ES-I3 (cell line): ENCODE data around the gene NTF3.

Experiments
- H3K36me3 ChIP-seq: 2 replicates; pipeline ENCODE4 v1.6.1; 2013; ENCODE audit warnings: mild to moderate bottlenecking, low read length, control low read depth, moderate library complexity; ENCODE audit not compliant: insufficient read depth
- H3K4me1 ChIP-seq: 2 replicates; pipeline ENCODE4 v1.6.1; 2013; ENCODE audit warnings: mild to moderate bottlenecking, control low read depth, low read length; ENCODE audit not compliant: insufficient read depth
- H3K9ac ChIP-seq: 2 replicates; pipeline ENCODE4 v1.6.1; 2013; ENCODE audit warnings: low read depth, mild to moderate bottlenecking, low read length, moderate library complexity
- H3K9me3 ChIP-seq: 2 replicates; pipeline ENCODE4 v1.6.1; 2013; ENCODE audit warnings: mild to moderate bottlenecking, low read length, moderate library complexity; ENCODE audit not compliant: control insufficient read depth, insufficient read depth

The NTF3 gene

DNA sequence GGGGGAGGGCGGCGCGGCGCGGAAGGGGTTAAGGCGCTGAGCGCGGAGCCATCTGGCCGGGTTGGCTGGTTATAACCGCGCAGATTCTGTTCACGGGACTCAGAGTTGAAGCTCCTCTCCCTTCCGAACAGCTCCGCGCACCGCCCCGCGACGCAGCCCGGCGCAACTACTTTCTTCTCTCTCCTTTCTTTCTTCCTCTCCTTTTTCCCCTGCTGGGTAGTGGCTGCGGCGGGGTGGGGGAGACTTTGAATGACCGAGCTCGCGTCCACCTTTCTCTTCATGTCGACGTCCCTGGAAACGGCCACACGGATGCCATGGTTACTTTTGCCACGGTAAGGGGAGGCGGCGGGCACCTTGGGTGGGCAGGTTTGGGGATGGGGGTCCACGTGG lies at the start of gene NTF3:
Gene NTF3 (plus strand): TSS at position 98 of the 390 bp plus-strand sequence. CDS start 217 bp downstream, at position 315.
- H3K36me3 ChIP-seq = no peaks in the 10 kb centered on the region
- H3K4me1 ChIP-seq = peaks cover 13% of the 10 kb centered on the region
- H3K9ac ChIP-seq = peak within 1 kb of the TSS; percentile 52; the same call in 1 of the 2 replicates
- H3K9me3 ChIP-seq = no peaks in the 10 kb centered on the region

DNA sequence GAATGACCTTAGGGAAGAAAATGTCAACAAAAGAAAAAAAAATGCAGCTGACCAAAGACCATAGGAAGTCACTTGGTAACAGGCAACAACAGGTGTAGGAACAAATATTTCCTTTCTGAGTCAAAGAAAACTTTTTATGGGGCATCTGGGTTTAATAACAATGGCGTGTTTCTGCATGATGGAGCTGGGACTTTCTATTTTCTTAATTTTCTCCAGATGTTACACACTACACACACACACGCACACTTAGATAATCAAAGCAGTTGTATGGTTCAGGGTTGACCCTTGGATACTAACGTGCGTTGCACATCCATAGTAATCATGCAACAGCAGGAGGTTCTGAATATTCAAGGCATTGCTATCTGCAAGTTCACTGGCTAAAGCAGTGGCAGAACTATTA lies 47.9 kb upstream of the NTF3 start:
- Histone ChIP-seq H3K9me3 (no peaks in the 10 kb centered on the region), H3K4me1 (0 out of 2 replicates have a peak, but pooled peaks cover 6% of the 10 kb centered on the region), H3K36me3 (no peaks in the 10 kb centered on the region; the same call in 1 of the 2 replicates), H3K9ac (no peak overlapping the region)

DNA sequence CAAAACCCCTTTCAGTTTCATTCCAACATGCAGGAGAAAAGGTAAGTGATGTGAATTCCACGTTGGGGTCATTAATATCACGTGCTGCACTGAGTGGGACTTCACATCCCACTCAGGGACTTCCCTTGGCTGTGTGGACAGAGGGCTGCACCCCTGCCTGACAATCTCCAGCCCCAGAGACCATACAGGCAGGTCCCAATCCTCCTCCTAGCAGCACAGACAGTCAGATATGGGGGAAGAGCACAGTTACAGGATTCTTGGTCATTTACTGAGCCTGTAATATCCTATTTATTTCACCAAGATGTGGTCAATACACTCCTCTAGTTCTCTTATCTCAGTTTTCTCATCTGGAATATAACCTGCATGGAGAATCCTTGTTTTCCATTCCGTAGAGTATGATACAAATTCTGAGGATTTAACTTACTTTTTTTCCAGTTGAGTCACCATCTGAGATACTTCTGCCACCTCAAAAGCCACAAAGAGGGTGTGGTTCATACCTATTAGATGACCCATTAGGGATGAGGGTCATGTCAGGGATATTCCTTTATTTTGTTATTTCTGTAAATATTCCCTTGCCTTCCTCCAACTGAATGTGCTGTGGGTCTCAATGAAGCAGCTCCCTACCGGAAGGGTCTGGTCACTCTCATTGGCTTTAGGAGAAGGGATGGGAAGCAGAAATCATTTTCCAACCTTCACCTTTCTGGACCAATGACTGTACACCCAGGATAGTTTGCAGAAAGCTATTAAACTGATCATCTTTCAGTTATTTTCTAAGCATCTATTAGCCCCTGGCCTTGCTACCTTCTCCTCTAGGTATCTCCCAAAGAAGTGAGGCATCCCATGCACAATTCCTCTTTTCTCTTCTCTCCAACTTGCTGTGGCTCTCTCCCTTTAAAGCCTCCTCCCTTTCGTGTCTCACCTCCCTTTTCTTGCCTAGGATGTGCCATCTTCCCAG lies 43.0 kb upstream of the NTF3 start:
- Histone ChIP-seq H3K9ac (no peak overlapping the region), H3K36me3 (no peaks in the 10 kb centered on the region), H3K9me3 (no peaks in the 10 kb centered on the region), H3K4me1 (no peaks in the 10 kb centered on the region)

DNA sequence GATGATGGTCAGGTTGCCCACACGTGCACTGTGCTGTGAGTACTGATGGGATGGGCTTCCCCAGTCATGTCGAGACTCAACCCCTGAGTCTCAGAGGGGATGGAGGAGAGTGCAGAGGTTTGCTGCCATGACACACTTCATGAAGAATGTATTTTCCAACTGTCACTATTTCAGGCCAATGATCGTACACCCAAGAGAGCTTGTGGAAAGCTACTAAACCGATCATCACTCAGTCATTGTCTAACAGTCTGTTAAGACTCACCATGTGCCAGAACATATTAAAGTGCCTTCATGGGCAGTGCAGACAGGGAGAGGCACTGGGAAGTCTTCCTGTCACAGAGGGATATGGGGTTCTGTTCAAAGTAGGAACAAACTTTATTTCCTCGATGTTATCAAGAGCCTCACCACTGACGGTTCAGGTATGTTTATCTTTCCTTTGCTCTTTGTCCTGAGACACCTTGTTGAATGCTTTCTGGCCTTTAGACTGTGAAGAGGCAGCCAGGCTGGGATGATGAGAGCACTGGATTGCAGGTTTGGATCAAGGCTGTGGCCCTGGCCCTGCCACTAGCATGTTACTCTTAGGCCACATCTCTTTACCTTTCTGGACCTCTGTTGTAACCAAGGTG lies 41.6 kb upstream of the NTF3 start:
- Histone ChIP-seq H3K9ac (no peak overlapping the region), H3K4me1 (no peaks in the 10 kb centered on the region), H3K9me3 (no peaks in the 10 kb centered on the region), H3K36me3 (no peaks in the 10 kb centered on the region)

GRCh38 chr12:5391653-5392052 lies 40.3 kb upstream of the NTF3 start:
- no peaks in the 10 kb centered on the region for H3K4me1 ChIP-seq
- H3K9ac ChIP-seq = no peak overlapping the region
- H3K9me3 ChIP-seq = no peaks in the 10 kb centered on the region
- no peaks in the 10 kb centered on the region for H3K36me3 ChIP-seq

GRCh38 chr12:5392961-5393360 lies 38.9 kb upstream of the NTF3 start:
- no peaks in the 10 kb centered on the region for H3K9me3 ChIP-seq
- no peaks in the 10 kb centered on the region for H3K4me1 ChIP-seq
- H3K9ac ChIP-seq = no peak overlapping the region
- H3K36me3 ChIP-seq = no peaks in the 10 kb centered on the region

DNA sequence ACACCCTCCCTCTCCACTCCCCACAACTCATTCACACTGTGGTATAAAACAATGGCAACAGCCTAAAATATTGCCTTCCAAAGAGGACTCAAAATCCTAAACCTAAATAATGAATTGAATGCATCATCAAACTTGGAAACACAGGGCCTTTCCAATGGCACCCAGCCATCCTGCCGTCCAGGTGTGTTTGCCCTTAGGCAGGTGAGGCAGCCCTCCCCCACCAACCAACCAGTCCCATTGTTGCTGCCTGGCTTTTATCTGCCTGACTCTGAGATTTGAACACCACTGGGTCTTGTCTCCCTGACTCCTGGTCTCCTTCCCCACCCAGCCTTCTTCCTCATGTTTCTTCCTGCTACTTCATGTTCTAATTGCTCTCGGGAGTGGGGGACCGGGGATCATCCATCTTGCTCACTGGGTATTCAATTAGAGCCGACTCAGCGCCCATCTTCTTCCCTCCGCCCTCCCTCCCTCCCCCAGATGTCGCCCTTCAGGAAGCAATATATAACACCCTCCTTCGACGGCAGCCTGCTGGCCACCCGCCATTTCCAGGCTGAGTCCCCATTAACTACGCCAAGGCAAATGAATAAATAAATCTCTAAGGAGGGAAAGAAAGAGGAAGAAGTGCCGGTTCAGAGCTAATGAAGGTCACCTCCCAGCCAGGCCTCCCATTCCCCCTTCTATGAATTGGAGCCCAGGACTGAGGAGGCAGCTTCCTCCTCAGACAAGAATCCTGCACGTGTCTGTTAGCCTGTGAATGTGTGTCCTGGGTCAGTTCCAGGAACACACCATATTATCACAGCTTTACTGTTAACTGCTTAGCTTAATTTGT lies 36.3 kb upstream of the NTF3 start:
- no peak overlapping the region for H3K9ac ChIP-seq
- H3K36me3 ChIP-seq = no peaks in the 10 kb centered on the region
- no peaks in the 10 kb centered on the region for H3K4me1 ChIP-seq
- no peaks in the 10 kb centered on the region for H3K9me3 ChIP-seq

- Histone ChIP-seq H3K9ac (no peak overlapping the region), H3K9me3 (no peaks in the 10 kb centered on the region), H3K36me3 (no peaks in the 10 kb centered on the region), H3K4me1 (no peaks in the 10 kb centered on the region)
These were observed 35.4 kb upstream of the NTF3 start for GRCh38 chr12:5396541-5396940.

DNA sequence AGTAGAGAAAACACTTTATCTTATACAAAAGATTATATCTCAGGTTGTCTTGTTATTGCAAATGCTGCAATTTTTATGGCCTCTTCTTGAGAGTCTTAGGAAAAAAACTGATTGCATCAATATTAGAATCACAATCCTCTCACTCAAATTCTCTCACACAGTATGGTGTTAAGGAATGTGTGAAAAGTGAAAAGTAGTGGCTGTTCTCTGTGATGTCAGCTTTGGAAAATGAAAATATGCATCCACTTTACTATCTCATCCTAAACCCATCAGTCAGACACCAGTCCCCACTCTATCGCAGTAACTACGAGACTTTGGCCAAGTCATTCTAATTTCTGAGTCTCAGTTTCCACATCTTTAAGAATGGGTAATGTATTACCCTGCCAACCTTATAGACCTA lies 32.6 kb upstream of the NTF3 start:
- no peaks in the 10 kb centered on the region for H3K4me1 ChIP-seq
- no peaks in the 10 kb centered on the region for H3K36me3 ChIP-seq
- no peak overlapping the region for H3K9ac ChIP-seq
- H3K9me3 ChIP-seq = no peaks in the 10 kb centered on the region

DNA sequence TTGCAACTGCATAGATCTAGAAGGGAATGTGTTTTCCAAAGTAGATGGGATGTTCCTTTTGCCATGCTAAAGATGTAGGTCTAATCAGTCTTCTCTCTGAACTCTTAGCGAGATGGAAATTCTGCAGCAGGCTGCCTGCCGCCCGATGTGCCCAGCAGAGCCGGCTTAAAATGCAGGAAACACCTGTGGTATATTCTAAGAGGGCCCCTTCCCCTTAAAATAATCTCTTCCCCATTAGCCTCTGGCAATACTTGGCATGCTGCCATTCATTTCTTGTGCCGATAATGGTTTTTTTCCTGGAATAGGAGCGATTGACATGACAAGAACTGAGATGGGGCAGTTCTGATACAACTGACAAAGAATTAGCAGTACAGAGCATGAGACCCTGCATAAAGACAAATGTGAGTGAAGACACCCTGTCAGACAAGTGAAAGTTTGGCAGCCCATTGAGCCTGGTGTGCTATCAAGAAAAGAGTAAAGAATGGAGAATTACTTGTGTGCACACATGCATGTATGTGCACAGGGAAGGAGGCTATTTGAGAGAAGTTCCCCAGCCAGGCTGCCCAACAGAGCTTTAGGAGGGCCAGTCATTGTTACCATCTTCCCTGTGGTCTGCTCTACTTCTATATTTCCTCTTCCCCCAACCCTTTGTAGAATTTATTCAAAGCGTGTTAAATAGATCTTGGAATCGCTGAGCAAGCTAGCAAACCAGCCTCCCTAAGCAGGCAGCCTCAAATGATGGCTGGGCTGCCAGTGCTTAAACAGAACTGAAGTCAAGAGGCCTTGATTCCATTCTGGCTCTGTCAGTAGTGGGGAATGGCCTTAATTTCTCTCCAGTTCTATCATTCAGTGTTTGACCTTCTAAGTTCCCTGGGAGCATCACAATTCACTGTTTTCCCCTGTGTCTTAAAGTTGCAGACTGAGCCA lies 29.6 kb upstream of the NTF3 start:
- Histone ChIP-seq H3K9ac (no peak overlapping the region), H3K9me3 (no peaks in the 10 kb centered on the region), H3K4me1 (no peaks in the 10 kb centered on the region), H3K36me3 (no peaks in the 10 kb centered on the region)

- Histone ChIP-seq H3K9me3 (no peaks in the 10 kb centered on the region), H3K4me1 (no peaks in the 10 kb centered on the region), H3K9ac (no peak overlapping the region), H3K36me3 (no peaks in the 10 kb centered on the region)
These were observed 28.5 kb upstream of the NTF3 start for GRCh38 chr12:5403411-5403810.

DNA sequence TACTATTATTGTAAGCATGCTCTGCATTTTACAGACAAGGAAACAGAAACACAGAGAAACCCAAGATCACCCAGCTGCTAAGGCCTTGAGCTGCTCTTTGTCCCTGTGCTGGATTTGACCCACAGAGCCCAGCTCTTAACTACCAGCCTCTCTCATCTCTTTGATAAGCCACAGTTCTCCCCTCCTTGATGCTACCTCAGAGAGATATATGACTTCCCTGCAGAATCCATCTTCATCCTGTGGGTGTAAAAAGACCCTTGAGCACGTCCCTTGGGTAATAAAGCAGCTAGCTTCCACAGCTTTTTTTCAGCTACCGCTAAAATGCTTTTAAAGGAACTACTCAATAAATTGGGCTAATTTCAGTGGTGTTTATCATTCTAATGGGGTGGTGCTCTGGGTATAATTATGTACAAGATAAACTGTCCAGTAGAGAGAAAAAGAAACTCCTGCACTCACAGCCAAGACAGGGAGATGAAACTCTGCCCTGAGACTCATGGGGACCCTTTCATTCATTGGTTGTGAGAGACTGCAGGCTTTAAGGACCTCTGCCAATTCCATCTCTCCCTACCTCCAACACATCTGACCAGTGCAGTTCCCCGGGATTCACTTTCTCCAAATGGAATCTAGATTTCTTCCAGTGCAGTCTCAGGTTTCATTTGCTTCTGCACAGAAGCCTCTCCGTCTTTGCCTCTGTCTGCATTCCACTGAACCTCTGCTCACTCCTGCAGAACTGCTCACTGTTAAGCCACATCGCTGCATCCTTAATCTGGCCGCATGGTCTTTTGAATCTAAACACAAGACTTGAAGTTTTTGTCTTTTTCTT lies 24.7 kb upstream of the NTF3 start:
- Histone ChIP-seq H3K9me3 (no peaks in the 10 kb centered on the region), H3K4me1 (no peaks in the 10 kb centered on the region), H3K9ac (no peak overlapping the region), H3K36me3 (no peaks in the 10 kb centered on the region)

GRCh38 chr12:5409619-5410018 lies 22.3 kb upstream of the NTF3 start:
- H3K9ac ChIP-seq = no peak overlapping the region
- H3K9me3 ChIP-seq = no peaks in the 10 kb centered on the region
- no peaks in the 10 kb centered on the region for H3K36me3 ChIP-seq
- H3K4me1 ChIP-seq = no peaks in the 10 kb centered on the region
